ENCODE data around the gene BRF1.

GRCh38 chr14:105309371-105309770 is 8.6 kb upstream of the BRF1 start:
- no peak for TF ChIP-seq POLR2A (IDR thresholded peaks at IDR 0.05)
- no peak for TF ChIP-seq CTCF (IDR thresholded peaks at IDR 0.05)

Measured in testis (tissue), 2 donors.